ENCODE measurements around the gene GREB1.

Gene GREB1

GRCh38 chr2:11562011-11562410 lies 28.2 kb downstream of the GREB1 start:
- DNase-seq (ENCODE audit: low read depth): no peak

DNA sequence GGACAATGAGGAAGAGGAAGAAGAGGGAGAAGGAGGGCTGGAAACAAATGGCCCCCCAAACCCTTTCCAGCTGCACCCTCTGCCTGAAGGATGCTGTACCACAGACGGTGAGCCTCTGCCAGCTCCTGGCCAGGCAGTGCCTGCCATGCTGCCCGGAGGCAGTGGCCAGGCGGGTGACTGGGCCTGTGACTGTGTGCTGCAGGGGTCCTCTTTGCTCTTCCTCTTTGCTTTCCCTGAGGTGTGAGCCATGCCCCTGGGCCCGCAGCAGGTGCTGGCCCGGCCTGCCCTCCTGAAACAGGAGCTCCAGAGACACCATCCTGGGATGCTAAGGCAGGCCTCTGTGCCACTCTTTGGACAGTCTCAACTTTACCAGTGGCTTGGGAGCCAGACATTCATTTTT lies 28.6 kb downstream of the GREB1 start:
- no peak for DNase-seq (ENCODE audit: low read depth)

- no peak for DNase-seq (ENCODE audit: low read depth)
These were observed 30.2 kb downstream of the GREB1 start for GRCh38 chr2:11563784-11564666.

DNA sequence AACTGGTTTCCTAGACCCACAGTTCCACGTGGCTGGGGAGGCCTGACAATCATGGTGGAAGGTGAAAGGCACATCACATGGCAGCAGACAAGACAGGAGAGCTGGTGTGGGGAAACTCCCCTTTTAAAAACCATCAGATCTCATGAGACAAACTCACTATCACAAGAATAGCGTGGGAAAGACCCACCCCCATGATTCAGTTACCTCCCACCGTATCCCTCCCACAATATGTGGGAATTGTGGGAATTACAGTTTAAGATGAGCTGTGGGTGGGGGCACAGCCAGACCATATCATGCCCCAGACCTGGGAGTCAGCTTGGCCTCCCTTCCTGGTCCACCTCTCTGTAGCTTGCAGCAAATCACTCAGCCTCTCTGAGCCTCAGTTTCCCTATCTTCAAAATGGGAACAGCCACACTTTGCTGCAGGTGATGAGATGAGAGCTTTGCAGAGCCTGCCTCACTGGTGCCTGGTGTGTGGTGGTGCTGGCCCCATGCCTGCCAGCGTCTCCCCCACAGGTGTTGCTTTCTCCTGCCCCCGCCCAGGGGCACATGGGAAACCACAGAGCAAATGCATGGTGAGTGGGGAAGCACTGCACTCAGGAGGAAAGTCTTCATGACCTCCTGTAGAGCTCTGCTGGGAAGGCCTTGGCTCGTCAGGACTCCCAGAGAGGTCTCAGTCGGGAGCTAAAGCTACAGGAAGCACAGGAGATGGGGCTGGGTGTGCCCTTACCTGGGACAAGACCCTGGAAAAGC lies 31.1 kb downstream of the GREB1 start:
- DNase-seq (ENCODE audit: low read depth): no peak

DNA sequence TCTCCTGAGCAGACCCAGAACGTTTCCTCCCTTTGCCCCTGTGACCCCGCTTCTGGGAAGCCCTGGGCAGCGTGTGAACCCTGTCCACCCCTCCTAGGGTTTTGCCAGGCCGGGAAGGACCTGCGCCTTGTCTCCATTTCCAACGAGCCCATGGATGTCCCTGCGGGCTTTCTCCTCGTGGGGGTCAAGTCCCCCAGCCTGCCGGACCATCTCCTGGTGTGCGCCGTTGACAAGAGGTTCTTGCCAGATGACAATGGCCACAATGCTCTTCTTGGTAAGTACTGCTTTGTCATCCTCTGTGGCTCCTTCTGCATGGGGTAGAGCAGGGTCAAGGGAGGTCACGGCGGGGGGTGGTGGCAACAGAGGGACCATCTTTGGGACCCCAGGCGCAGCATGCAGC lies 32.5 kb downstream of the GREB1 start:
- DNase-seq (ENCODE audit: low read depth): no peak

GRCh38 chr2:11567631-11568031 lies 33.8 kb downstream of the GREB1 start:
- DNase-seq (ENCODE audit: low read depth): no peak

GRCh38 chr2:11568436-11568835 lies 34.6 kb downstream of the GREB1 start:
- DNase-seq (ENCODE audit: low read depth): no peak

DNA sequence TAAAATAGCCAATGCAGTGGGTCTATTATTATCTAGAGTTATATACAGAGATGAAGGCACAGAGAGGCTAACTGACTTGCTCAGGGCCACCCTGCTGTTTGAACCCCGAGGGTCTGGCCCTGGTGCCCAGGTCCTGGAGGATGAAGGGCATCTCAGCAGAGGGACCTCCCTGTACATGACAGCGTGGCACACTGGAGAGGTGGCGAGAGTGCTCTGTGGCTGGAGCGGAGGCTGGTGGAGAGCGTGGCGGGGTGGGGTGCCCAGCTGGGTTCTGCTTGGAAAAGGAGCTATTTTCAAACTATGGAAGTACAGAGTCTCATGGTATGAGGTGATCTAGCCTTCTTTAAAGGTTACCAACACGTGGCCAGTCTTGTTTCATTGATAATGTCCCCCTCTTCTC lies 35.8 kb downstream of the GREB1 start:
- DNase-seq (ENCODE audit: low read depth): no peak

GRCh38 chr2:11571170-11571569 lies 37.3 kb downstream of the GREB1 start:
- no peak for DNase-seq (ENCODE audit: low read depth)

DNA sequence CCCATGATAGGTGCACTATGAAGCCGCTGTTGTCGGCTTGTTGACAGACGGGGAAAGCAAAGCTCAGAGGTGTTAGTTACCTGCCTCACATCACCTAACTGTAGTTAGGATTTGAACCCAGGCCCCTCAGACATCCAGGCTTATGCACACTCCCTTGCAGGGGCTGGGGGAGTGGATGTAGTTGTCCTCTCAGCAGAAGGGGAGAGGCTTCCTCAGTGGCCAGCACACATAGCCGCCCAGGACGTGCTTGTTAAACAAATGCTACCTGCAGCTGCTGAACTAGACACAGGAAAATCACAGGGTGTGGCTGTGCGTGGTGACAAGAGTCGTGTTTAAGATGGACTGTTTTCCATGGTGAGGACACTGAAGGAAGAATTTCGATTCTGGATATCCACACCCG lies 39.2 kb downstream of the GREB1 start:
- DNase-seq (ENCODE audit: low read depth): no peak

DNA sequence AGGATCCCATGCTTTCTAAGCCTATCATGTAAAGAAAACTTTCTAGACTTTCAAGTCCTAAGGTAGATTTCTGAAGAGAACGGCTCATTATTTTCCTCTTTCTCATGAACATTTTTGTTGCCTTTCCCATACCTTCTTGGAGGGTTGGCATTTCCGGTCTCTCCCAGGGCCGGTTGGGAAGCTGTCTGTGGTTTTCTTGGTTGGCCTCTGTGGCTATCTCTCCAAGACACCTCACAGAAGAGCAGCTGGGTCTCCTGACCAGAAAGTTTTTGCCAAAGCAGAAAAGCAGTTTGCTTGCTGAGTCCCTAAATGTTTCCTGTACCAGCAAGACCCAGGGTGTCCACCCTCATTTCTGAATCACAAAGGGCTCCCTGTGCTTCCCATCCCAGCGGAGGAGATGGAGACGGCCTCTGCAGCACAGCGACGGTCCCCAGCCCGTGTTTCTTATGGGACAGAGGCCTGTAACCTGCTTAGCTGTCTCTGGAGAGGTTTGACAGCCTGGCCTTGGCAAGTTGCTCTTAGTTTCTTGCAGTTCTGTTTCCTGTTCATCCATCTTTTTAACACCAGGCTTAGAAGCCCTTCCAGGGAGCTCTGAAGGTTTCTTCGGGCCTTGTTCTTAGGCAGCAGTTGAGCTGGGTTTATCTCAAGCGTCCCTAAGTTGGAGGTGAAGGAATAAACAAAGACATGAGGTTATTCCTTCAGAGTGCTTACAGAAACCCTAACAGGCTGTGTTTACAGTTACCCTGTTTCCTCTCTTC lies 39.8 kb downstream of the GREB1 start:
- DNase-seq (ENCODE audit: low read depth): no peak

GRCh38 chr2:11574176-11575046 lies 40.6 kb downstream of the GREB1 start:
- no peak for DNase-seq (ENCODE audit: low read depth)

DNA sequence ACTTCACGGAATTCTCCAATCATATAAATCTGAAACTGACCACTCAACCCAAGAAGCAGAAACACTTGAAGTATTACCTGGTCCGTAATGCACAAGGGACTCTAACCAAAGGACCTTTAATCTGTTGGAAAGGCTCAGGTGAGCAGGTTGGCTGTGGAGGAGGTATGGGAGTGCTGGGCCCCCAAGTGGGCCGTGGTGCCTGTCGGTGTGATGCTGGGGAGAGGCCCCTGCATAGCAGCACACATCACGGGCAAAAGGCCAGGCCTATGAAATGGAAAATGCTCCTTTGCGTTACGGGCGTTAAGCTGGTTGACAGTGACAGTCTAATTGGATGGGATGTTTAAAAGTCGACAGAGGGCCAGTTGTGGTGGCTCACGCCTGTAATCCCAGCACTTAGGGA lies 42.6 kb downstream of the GREB1 start:
- DNase-seq (ENCODE audit: low read depth): no peak

DNA sequence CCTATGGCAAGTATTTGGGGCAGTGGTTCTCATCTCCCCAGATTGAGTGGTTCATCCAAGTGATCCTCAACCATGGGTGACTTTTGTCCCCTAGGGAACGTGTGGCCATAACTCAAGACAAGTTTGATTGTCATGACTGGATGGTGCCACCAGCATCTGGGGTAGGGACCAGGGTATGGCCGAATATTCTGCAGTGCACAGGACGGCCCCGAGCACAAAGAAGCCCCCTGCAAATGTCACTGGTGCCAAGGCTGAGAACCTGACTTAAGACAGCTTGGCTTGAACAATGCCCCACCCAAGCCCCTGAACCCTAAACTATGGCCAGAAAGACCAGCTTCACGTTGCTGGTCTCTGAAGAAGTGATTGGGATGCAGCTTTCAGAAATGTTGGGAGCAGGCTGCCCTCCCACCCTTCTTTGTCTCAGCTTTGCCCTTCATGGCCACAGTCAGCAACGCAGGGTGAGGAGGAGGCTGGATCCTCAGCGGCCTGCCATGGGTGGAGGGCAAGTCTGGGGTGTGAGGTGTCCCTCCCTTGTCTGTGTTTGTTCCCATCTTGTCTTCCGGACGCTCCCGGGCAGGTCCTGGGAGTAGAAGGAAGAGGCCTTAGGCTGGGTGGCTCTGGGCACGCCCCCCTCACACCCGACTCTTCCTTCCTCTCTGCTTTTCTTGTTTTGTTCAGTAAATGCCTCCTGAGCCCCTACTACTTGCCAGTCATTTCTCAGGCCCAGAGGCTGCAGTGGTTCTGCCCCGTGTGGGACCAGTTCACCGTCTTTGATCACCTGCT lies 43.4 kb downstream of the GREB1 start:
- DNase-seq (ENCODE audit: low read depth): no peak

- no peak for DNase-seq (ENCODE audit: low read depth)
These were observed 44.5 kb downstream of the GREB1 start for GRCh38 chr2:11578081-11578948.

DNA sequence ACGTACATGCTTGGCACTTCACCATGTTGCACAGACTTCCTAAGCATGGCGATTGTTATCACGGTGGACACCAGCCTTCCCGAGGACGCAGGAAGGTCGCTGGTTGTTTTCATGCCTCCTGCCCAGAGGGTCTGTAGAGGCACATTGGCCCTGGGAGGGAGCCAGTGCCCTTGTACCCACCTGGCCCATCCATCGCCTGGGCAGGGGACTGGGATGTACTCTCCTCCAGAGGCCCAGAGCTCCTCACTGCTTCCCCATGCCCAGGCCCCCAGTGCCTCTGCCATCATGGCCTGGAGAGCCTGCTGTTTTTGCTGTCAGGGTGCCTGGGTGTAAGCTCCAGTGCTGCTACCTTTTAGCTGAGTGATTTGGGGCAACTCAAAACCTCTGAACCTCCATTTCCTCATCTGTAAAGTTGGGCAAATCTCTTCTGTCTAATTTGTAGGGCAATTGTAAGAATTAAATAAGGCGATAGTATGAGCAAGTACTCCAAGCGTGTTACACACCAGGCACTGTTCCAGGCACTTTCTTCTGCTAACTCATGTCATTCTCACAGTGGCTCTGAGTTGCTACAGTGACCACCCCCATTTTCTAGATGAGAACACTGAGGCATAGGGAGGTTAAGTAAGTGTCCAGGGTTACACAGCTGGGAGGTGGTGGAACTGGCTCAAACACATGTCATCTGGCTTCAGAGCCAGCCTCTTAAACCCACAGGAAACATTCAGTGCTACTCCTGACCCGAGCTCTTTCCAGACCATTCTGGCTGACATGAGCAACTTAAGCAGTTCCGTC lies 45.3 kb downstream of the GREB1 start:
- DNase-seq (ENCODE audit: low read depth): no peak

DNA sequence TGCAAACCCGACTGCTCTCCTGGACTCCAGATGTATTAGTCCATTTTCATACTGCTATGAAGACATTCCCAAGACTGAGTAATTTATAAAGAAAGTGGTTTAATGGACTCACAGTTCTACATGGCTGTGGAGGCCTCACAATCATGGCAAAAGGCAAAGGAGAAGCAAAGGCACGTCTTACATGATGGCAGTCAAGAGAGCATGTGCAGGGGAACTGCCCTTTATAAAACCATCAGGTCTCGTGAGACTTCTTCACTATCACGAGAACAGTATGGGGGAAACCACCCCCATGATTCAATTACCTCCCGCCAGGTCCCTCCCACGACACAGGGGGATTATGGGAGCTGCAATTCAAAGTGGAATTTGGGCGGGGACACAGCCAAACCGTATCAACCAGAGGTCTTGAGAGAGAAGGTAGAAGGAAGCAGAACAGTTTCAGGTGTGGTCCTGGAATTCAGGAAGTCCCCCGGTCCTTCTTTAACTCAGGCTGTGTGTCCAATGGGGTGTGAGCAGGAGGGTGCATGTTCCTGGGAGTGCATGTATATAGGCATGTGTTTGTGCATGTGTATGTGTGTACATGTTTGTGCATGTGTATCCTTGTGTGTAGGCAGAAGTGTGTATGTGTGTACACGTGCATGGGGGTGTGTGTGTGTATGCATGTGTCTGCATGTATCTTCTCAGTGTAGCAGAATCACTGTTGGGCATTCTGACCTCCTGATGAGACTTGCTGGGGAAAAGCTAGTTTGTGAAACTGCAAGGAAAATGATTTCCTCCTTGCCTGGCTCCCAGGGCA lies 46.2 kb downstream of the GREB1 start:
- no peak for DNase-seq (ENCODE audit: low read depth)

DNA sequence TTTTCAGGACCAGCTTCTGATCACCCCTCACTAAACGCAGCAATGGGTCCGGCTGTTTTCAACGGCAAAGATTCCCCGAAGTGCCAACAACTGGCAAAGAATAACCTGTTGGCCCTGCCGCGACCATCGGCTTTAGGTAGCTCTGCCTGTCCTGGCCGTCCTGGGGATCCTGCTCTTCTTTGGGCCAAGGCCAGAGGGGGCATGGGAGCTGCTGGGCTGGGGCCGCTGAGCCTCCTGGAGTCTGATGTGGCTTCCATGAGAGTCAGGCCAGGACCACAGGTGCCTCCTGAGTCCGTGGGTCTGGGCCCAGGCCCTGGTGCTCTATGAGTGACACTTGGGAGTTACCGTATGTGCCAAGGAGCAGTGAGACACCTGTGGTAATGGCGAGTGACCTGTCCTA lies 46.9 kb downstream of the GREB1 start:
- DNase-seq (ENCODE audit: low read depth): no peak

Measured in stimulated activated CD4-positive, alpha-beta T cell treated with anti-CD3 and anti-CD28 coated beads, Interleukin-2, amount 100 ng/mL, for 4 hours (primary cell).